ENCODE measurements around the gene DPP6. TPM values are rescaled to one million over a fixed set of nuclear protein-coding genes. Genes with fewer than 3 reads are reported as not detected.
A peak's percentile ranks its signal among the peaks of the same experiment; 100 is the strongest.

DPP6 gene
- total and polyA plus RNA-seq, 9 of the 15 experiments (the other 6 are each of a cell fraction or from before 2014, with no cell fraction given), result not detected

DNA sequence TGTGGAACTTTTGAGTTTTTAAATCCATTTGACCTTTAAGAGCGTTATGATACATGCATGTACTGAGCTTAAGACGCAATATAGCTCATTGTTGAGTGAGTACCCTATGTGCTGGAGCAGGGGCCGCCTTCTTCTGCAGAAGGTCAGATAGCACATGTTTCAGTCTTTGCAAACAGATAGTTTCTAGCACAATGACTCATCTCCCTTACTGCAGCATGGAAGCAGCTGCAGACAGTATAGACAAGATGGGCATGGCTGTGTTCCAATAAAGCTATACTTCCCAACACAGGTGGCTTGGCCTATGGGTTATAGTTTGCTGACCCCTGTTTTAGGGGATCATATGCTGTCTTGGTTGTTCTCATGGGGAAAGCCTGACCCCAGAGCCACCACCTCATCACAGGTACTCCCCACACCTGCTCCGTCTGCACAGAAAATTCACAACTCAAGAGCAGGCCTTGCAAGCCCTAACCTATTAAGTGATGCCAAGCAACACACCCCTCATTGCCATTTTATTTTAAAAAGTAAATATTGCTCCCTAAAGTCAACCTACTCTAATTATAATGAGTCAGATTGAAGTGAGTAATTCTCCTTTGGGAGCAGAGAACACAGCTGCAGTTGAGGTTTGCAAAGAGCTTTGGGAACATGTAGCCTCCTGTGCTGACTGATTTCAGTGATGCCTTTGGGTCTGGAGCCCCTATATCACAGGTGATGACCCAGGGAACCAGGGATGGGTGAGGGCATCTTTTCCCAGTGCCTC lies 620.6 kb downstream of the DPP6 start (continued):
- TF ChIP-seq, protein P1, sequence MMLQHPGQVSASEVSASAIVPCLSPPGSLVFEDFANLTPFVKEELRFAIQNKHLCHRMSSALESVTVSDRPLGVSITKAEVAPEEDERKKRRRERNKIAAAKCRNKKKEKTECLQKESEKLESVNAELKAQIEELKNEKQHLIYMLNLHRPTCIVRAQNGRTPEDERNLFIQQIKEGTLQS (IDR thresholded peaks at IDR 0.05), result peak; percentile 93
- TF ChIP-seq, protein P1 (CRISPR knock-in tag; conservative IDR thresholded peaks at IDR 0.05), result no peak; the same call in 1 of the 2 replicates
- no peak for TF ChIP-seq FOXM1 (IDR thresholded peaks at IDR 0.05; ENCODE audit: low read depth)
- no peak for TF ChIP-seq FOXM1 (CRISPR knock-in tag; IDR thresholded peaks at IDR 0.05; ENCODE audit: low read depth)
- 0 out of 2 replicates have a peak, but pooled peaks have one; percentile 38 for TF ChIP-seq MBD2 (IDR thresholded peaks at IDR 0.05; ENCODE audit: borderline replicate concordance, low read depth)
- TF ChIP-seq PCBP2 (IDR thresholded peaks at IDR 0.05; ENCODE audit: low read depth, low read length, poor library complexity, severe bottlenecking), result no peak
- TF ChIP-seq, protein P2, sequence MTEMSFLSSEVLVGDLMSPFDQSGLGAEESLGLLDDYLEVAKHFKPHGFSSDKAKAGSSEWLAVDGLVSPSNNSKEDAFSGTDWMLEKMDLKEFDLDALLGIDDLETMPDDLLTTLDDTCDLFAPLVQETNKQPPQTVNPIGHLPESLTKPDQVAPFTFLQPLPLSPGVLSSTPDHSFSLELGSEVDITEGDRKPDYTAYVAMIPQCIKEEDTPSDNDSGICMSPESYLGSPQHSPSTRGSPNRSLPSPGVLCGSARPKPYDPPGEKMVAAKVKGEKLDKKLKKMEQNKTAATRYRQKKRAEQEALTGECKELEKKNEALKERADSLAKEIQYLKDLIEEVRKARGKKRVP (CRISPR knock-in tag; IDR thresholded peaks at IDR 0.05), result peak; percentile 38; the same call in 1 of the 2 replicates
- TF ChIP-seq L3MBTL2 (IDR thresholded peaks at IDR 0.05), result peak; percentile 94
- no peak for TF ChIP-seq CBX5 (IDR thresholded peaks at IDR 0.05; ENCODE audit: borderline replicate concordance, low read depth)
- TF ChIP-seq NR2F6 (CRISPR knock-in tag; IDR thresholded peaks at IDR 0.05), result 0 out of 2 replicates have a peak, but pooled peaks have one; percentile 32
- TF ChIP-seq NRF1 (conservative IDR thresholded peaks at IDR 0.05 in 1 of 2, IDR thresholded peaks at IDR 0.05 in 1 of 2), result 0 out of 4 replicates have a peak, but pooled peaks of 1 of the 2 experiments have one; percentile 11
- TF ChIP-seq ZNF165 (CRISPR knock-in tag; IDR thresholded peaks at IDR 0.05; ENCODE audit: borderline replicate concordance), result 0 out of 2 replicates have a peak, but pooled peaks have one; percentile 20
- TF ChIP-seq MYNN (IDR thresholded peaks at IDR 0.05), result peak; percentile 61; the same call in 1 of the 2 replicates
- no peak for TF ChIP-seq MYNN (CRISPR knock-in tag; IDR thresholded peaks at IDR 0.05)
- TF ChIP-seq BHLHE40 (IDR thresholded peaks at IDR 0.05; ENCODE audit: low read length), result peak; percentile 54; the same call in 1 of the 2 replicates
- TF ChIP-seq XRCC4 (IDR thresholded peaks at IDR 0.05; ENCODE audit: extremely low read depth, insufficient read depth, insufficient read length), result no peak
- no peak for TF ChIP-seq HEY1 (CRISPR knock-in tag; IDR thresholded peaks at IDR 0.05; ENCODE audit: borderline replicate concordance)
- TF ChIP-seq PURB (CRISPR knock-in tag; IDR thresholded peaks at IDR 0.05; ENCODE audit: low read depth), result no peak
- peak; percentile 79 for TF ChIP-seq ZNF644 (tag; IDR thresholded peaks at IDR 0.05; ENCODE audit: low read depth)
- TF ChIP-seq ZNF282 (CRISPR knock-in tag; IDR thresholded peaks at IDR 0.05), result no peak
